HG03457 (cell line): ENCODE data around the gene ARAP1.

ENCODE experiments used
- ATAC-seq: cut with Tn5 transposase; IDR thresholded peaks from one replicate; pipeline ENCODE4 v1.9.1; 2021; ENCODE audit warnings: moderate number of reproducible peaks; ENCODE audit not compliant: unreplicated experiment

ARAP1 gene

DNA sequence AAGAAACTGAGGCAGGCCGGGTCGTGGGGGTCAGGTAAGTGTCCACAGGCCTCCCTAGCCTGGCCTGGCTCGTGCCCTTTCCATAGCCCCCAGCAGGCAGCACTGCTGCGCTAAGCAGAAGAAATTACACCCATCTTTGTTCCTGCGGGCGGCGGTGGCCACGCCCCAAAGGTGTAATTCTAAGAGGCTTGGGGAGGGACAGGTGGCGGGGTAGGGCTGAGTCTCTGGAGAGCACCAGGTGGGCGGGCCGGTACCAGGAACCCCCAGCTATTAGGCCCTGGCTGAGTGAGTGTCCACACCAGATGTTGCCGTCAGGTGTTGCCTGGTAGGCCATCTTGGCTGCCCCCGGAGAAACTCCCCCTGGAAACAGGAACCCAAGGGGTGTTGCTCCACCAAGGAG is 12.3 kb upstream of the ARAP1 start:
- no peak for ATAC-seq

DNA sequence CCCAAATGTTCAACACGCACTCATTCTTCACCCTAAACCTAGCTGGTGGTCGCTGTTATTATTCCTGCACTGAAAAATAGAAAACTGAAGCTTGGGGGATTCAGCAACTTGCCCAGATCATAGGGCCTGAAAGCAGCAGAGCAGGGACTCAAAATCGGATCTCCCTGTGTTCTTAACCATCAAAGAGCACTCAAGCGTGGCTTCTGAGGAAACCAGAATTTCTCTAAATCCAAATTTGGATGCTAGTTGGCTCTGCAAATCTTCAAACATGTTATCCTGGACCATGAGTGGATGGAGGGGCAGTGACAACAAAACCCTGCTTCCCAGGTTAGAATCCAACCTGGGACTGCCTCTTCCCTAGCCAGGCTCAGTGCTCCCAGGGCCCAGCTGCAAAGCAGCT is 11.6 kb upstream of the ARAP1 start:
- no peak for ATAC-seq

DNA sequence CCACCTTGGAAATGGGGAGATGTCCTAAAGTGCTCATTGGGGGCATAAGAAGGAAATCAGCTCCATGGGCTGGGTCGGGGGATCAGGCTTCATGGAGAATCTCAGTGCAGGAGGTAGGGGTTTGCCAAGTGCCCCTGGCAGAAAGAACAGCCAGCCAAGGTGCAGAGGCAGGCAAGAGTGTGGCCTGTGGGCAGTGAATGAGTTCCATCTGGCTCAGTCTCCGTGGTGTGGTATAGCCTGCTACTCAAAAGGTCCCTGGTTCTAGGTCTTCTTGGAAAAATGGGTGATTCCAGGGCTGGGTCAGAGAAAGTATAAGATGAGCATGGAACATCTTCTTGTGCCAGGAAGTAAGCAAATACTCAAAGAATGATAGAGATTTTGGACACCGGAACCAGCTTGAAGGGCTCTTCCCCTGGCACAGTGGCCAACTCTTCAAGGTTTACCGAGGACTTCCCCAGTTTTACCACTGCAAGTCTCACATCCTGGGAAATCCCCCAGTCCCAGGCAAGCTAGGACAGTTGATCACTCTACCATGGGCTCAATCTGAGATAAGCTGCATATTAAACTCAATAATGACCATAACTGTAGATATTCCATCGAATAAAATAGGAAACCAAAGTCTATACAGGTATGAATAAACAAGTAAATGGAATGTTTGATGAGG is 10.6 kb upstream of the ARAP1 start:
- ATAC-seq = no peak

DNA sequence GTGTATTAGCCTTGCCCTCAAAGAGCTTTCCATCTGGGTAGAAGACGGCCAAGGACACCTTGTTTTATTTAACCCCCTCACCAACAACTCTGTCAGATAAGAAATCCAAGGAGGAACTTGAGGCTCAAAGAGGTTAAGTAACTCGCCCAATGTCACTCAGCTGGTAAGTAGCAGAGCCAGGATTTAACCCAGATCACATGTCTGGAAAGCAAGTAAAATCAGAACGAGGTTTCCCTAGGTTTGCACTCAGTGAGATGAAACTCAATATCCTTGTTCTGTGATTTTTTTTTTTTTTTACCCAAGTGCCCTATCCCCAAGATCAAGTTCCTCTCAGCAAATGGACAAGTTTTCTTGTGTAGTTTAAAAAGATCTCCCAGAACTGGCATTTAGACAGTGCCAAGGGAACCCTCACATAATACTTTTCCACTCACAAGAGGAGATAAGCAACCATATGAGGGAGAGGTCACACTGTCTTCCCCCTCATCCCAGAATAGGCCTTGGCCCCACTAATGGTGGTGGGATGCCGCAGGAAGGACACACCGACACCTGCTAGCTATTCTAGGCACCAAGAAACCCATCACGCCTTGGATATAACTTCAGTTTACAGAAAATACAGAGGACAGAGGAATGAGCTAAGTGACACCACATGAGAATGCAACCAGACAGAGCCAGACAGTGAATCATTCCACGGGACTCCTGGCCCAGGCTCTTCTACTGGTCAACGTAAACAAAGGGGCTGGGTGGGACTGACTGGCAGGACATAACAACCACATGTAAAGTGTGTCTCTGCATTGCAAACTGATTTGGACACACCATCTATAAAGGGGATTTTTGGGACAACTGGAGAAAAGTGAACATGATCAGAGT is 8.6 kb upstream of the ARAP1 start:
- no peak for ATAC-seq

DNA sequence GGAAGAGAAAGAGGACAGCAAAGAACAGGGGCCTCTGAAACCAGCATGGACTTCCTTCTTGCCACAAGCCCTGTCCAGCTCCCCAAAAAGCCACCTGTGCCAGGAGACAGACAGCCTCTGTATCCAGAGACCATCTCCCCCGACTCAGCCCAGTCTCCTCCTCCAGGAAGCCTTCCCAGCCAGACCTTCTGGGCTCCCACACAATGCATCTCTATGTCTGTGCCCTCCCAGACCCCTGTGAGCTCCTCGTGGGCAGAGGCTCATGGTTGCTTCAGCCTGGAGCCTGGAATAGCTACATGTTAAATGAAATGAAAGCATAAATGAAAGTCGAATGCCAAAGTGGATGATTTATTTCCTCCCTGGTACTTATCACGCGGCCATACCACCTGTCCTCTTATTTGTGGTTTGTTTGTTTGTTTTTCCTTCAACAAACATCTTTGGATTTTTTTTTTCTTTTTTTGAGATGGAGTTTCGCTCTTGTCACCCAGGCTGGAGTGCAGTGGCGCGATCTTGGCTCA is 7.3 kb upstream of the ARAP1 start:
- no peak for ATAC-seq

DNA sequence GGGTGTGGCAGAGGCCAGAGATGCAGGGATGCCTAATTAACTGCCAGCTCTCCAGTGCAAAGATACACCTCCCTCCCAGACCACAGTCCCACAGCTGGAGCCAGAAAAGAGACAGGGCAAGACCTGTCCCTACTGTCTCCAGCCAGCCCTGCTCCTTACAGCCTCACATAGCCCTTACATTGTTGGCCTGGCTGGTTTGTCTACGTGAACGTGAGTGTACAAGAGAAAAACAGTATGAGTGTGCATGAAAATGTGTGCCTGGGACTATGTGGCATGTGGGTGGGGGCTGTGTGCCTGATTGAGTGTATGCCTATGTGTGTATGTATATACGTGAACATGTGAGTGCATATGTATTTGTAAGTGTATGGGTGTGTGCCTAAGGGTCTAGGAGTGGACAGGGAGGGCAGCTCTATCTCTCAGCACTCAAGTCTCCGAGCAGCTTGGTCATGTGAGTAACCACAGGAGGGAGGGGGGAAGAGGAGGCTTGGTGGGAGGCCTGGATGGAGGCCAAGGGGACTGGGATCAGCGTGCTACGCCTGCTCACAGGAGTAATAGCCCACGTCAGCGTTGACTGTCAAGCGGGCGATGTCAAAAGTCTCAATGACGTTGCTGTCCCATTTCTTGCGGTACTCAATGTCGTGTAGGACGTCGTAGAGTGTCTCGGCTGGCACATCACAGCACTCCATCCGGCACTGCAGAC is 6.6 kb upstream of the ARAP1 start:
- ATAC-seq = no peak

DNA sequence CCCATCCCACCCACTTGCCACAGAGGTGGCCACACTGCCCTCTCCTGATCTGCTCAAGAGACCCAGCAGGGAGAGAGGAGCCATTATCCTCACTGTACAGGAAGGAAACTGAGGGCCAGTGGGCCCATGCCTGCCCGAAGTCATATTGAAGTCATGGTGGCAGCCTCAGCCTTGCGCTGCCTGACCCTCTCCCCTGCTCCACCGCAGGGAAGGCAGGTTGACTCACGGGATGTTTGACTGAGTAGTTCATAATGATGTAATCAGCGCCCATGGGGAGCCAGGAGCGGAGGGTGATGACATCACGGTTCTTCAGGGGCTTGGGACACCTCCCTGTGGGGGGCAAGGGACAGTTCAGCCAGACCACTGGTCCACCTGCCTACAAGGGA is 6.1 kb upstream of the ARAP1 start:
- no peak for ATAC-seq

DNA sequence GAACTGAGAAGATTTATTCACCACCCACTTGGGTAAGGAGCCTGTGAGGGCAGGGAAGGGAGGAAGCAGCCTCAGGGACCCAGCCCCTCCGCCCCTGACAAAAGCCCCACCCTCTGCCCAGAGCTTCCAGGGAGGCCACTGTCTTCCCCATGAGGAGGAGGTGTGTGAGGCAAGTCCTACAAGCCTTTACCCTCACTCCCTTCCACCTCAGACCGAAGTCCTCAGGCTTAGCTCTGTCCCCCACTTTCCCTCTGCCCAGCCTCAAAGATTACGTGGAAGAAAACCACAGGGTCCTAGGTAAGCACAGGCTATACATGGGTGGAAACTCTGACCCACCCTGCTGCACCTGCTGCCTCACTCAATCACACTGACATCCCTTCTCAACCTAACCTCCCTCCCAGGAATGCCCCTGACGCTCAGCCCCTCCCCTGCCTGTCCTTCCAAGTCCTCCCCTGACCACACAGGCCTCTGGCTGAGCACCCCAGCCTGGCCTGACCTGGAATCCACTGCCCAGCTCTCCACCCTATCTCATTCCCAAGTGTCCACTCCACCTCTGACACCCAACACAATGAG is 3.6 kb upstream of the ARAP1 start:
- ATAC-seq = no peak

DNA sequence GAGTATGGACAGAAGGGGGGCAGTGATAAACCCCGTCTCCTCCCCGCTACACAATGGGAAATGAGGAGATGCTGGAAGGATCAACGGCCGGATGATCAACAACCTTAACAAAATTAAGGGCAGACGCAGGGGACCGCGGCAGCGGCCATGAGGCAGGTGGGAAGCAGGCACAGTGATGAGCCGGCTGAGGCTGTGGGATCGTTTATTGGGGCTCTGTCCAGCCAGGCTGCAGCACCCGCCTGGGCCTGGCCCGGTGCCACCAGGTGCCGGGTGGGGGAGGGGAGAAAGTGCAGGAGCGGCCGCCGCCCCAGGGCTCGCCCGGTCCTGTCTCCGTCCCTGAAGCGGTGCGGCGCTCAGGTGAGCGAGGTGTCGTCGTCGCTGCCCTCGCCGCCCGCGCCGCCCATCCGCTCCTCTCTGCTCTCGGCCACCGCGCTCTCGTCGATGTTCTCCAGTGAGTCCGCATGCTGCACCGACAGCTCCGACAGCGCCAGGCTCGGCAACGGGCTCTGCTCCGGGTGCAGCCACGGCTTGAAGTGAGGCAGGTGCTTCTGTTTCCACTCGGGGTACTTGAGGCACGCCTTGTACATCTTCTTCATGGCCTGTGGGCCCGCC is 2.4 kb upstream of the ARAP1 start:
- no peak for ATAC-seq

DNA sequence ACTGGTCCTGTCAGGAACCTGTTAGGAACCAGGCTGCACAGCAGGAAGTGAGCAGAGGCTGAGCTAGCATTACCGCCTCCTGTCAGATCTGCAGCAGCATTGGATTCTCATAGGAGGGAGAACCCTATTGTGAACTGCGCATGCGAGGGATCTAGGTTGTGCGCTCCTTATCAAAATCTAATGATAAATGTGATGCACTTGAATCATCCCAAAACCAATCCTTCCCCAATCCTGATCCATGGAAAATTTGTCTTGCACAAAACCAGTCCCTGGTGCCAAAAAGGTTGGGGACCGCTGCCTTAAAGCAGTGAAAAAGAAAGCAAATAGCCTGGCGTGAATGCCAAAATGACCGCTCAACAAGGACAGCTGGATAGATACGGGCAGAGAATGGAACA is 1.9 kb upstream of the ARAP1 start:
- no peak for ATAC-seq

DNA sequence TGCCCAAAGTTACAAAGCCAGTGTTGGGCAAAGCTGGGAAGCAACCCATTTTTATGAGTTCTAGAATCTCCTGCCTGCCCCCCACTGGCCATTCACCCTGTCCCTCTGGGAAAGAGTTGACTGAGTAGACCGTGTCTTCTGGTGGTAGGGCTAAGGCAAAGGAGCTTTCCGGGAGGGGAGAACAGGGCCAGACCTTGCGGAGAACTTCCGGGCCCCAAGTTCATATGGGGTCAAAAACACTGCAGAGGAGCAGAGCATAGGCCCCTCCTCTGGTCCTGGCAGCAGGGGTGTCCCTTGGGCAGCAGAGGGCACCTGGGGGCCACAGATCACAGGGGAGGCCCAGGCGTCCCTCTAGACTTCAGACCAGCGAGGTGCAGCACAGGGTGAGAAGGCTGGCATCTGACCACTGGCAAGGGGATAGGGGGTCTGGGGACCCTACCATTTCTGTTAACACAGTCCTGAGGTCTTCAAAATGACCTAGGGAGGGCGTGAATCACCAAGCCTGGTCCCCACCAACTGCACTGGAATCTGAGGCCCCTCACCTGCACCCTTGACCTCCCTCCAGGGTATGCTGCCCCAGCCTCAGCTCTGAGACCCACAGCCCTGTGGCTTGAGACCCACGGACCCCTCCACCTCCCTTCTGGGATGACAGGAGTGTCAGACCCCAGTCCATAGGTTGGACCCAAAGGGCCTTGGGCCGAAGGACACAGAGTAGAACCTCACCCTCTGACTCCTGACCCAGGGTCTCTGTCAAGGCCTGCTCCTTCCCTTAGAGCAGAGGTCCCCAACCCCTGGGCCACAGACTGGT is 1.3 kb upstream of the ARAP1 start:
- ATAC-seq = no peak

DNA sequence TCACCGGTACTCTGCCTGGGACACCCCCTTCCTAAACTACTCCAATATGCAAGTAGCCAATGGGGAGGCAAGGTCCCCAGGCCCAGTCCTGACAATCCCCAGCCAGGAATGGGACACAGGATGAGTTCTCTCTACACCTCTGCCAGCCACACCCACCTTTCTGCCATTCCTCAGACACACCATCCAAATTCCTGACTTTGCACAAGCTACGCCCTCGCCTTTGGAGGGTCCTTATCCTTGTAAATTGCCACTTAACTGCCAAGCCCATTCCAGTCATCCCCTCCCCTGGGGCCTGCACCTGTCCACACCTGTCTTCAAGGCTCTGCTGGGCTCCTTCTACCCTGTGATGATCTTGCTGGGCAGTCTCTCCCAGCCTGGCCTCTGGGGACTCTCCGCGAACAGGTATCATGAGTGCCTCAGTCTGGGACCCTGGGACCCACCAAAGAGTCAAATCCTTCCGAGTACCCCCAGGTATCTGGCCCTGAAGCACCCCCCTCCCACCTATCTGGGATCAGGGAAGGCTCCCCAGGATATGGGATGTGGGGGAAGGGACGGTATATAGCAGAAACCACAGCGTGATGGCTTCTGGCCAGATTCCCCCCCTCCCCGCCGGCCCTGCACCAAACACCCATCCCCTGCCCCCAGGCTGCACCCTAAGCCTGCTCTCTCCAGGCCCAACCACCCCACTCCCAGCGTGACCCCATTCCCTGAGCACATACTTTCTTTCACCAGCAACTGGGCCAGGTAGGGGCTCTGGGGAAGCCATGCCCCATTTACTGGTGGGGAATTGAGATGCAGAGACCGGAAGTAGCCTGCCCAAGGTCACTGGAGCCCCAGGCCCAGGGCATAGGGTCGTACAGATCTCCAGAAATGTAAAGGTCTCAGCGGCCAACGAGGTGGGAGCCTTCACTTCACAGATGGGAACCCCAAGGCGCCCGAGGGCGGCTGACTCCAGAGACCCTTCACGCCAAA is 806 bp downstream of the ARAP1 start:
- no peak for ATAC-seq

DNA sequence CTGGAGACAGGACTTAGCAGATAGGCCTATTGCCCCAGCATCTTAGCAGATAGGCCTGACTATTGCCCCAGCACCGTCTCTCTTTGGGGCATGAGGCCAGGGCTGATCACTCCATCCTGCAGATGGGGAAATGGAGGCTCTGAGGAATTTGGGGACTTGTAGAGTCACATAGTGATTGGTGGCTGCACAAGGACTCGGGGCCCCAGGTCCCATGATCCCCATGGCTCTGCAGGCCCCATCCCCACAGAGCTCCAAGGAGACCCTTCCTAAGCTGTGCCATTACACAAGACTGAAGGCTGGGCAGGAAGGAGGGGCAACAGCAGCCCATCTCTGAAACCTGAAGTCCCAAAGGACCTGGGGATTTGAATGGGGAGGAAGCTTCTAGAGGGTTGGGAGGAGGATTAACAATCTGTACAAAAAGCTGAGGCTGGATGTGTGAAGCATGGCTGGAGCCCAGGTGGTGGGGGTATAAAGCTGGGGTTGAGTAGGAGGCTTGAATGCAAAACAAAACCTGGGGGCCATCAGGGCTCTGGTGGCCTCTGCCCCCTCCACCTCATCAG is 1.6 kb downstream of the ARAP1 start:
- ATAC-seq = no peak

DNA sequence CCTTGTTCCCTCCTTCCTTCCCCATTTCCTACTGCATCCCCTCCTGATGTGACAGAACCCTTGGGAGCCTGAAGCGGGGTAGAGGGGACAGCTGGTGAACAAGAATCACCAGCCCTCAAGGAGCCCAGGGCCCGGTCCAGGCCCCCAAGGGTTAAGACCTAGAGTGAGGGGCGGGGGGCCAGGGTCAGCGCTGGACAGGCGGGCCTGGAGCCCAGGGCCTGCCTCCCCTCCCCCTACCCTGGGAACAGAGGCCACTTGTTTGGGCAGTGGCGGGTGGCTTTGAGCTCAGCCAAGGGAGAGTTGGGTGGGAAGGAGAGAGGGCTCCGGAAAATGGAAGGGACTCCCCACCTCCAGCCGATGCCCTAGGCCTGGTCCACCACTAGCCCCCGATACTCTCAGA is 2.1 kb downstream of the ARAP1 start:
- no peak for ATAC-seq

DNA sequence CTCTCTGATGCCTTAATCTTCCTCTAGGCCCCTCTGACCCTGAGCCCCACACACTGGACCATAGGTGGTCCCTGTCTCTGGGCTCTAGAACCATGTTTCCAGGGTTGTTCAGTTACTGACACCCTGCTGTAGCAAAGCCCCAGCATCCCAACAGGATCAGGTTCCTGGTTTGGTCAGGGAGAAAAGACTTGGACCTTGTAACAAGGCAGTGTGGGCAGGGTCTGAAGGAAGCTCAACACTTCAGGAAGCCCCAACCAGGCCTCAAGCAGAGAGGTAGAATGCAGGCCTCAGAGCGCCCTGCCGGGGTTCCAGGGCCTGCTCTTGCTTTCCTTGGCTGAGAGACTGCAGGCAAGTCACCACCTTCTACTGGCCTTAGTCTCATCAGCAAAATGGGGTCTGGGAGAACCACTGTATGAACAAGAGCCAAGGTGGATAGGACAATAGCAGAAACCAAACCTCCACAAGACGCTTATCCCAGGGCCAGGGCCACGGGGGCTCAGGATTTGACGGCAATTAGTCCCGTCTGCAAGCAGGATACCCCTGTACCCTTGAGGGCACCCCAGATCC is 4.8 kb downstream of the ARAP1 start:
- ATAC-seq = no peak

DNA sequence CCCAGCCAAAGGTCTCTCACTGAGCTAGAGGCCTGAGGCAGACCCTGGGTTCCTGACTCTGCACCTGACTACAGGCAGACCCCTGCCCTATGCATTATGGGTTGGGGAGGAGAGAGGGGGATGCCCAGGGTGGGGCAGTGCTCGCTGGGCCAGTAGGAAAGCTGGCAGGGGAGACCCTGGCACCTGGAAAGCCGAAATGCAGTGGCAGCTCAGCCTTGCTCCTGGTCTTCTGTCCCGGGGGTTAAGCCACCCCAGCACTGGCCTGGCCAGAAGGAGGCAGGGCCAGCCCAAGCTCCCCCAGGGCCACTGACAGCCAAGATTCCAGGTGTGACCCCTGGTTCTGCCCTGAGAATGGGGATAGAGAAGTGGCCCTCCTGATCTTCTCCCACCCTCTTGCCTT is 5.4 kb downstream of the ARAP1 start:
- ATAC-seq = no peak

DNA sequence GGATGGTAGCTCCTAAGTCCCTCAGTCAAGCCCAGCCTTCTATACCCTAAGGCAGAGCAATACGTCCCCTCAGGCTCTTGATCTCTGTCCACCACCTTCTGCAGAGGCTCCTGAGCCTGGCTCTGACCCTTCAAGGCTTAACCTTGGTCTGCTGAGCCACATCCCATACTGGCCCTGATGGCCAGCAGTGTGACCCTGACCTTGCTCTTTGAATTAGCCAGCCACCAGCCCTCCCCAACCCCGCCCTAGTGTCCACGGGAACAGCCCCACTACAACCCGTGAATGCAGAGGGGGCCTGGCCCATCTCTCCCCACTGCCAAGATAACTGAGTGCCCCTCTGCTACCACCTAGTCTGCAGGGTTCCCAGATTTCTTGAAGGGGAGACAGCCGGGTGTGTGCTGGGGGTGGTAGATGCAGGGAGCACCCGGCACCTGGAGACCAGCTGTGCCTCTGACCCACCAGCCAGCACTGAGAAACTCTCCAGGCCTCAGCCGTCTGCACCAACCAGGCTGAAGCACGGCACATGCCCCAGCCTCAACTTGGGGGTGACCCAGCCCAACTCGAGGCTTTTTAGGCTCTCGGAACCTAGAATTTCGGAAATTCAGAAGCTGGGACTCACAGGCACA is 6.2 kb downstream of the ARAP1 start:
- no peak for ATAC-seq

DNA sequence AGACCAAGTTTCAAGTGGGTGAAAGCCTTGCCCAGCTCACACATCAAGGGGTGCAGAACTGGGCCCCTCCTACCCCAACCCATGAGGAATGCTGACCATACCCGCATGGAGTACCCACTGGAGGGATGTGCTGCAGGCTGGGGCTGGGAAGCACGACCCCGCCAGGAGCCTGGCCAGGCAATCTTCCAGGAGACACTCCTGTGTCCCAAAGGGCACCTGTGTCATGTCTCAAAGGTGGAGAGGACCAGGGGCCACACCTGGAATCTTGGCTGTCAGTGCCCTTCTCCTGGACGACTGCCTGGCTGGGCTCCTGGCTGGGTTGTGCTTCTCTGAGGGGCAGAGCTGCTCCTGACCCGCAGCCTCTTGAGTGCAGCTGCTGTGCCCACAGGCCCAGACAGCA is 6.7 kb downstream of the ARAP1 start:
- ATAC-seq = no peak
